Measurements from ENCODE around the gene RRP8.
A peak's percentile ranks its signal among the peaks of the same experiment; 100 is the strongest.

The RRP8 gene

DNA sequence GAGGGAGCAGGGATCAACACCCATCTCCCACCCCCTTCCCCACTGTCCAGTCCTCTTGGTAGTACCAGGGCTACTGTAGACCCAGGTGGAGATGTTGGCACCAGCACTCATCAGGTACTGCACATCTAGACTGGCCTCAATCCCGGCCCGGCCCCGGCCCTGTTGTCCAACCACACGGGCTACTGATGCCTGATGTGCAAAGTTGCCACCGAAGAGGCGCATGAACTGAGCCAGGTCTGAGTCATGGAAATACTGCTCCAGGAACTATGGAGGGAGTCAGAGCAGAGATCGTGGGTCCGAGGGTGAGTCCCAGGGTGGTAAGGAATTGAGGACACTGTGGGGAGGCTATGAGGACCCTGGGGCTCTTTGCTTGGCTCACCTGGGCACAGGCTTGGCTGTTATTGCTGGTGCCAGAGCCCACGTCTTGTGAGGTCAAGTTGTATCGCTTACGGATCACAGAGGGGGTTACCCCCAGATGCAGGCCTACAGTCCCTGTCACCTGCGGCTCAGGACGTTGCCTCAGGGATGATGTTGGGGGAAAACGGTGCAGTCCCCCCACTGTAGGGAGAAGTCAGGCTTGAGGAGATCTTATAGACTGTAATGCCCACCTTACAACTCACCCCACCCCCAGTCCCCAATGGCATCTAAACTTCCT is 13.3 kb upstream of the RRP8 start:
- no peak for DNase-seq

DNA sequence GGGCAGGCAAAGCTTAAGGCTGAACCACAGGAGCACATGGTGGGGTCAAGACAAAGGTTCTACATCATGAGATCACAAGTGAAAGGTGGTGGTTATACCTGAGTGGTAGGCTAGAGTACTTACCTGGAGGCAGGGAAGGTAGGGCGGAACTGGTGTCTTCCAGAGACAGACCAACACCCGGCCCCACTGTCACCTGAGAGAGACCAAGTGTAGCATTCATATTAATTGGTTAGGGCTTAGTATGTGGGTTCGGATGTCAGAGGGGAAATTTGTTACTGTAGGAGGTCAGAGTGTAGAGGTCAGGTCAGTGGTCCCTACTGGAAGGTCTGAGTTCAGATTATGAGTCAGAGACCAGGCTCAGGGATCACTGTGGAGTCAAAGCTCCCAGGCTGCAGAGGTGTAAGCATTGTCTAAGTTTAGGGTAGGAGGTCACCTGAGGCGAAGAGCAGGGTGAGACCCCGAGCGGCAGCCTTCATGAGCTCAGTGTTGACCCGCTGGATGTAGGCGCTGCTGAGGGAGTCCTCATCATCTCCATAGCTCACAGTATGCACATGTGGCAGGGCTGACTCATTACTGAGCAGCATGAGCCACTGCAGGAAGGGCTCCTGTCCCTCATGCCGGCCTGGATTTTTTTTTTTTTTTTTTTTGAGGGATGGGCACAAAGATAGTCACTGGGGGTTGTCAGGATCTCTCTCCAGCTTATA is 12.6 kb upstream of the RRP8 start:
- DNase-seq, result no peak

DNA sequence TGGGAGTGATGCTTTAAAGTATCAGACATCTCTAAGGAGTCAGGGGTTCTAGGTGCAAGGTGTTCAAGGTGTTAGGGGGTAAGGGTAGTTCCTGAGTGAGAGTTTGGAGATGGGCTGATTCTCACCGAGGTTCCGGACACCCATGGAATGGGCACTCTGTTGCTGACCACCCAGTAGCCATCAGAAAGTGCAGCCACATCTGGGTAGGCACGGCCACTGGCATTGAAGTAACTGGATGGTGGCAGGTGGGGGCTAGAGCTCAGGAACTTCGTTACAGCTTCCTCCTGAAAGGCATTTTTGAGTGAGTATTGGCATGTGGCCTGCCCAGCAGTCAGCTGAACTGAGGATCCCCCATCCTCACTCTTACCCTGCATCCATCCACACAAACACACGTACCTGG is 11.6 kb upstream of the RRP8 start:
- no peak for DNase-seq

DNA sequence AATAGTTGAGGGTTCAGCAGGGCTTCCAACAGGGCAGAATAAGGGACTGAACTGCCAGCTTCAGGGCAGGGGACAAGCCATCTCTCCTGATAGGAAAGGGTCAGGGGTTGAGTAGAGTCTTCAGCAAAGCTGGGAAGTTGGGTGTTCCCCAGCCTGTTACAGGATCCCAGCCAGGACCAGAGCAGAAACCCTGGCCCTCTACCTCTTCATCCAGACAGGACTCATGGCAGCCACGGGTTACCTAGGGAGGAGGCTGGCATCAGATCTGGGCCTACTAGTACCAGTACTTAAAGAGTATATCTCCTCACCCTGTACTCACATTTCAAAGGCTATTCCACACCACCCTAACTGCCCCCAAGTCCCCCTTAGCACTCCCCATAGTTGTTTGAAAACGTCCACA is 11.0 kb upstream of the RRP8 start:
- DNase-seq, result no peak

DNA sequence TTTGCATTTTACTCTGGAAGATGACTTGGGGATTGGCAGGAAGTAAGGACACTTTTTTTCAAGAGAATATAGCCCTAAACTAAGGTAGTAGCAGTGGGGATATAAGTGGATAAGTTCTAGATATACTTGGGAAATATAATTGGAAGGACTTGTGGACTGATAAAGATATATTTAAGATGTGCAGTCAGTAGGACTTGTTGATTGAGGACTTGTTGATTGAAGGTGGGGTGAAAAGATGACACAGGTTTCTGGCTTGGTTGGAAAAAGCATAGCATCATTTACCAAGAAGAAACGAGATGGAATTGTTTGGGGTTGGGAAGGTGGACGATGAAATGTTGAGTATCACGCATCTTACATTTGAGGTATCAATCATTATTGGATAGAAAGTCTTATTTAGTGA is 10.1 kb upstream of the RRP8 start:
- DNase-seq, result no peak

DNA sequence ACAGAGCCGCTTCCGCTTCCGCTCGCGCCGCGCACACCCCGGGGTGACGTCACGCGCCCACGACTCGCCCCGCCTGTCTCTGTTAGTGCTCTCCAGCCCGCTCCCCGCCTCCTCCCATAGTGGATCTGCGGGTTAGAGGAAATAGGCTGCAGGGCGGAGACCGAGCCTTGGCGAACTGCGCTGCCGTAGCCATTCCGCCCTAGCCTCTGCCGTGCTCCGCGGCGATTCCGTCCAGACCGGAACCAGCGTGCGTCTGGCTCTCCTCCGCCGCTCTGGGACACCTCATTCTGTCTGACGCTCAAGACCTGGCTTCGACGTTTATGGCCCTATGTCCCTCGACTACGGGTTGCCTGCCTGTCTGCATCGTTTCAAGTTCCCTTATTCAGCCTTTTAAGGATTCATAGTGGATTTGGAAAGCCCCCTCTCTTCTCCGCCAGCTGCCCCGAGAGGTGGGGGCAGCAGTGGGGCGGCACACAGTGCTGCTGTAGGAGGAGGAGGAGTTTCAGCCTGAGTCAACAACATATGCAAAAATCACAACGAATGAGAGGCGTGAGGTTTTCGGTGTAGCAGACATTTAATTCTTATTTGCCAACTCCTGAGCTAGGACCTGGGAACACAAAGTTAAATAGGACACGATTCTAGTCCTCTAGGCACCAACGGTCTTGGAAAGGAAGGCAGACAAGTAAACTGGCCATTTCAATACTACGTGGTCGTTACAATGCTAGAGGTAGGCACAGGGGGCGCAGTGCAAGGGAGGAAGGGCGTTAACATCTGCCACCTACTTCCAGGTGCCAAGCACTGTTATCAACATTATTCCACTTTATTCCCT is 9.0 kb upstream of the RRP8 start, which contains the start of gene TAF10:
Gene TAF10 (minus strand): TSS at position 4 of the 829 bp plus-strand sequence. CDS start 27 bp downstream, outside the sequence.
- DNase-seq, result peak; percentile 98

DNA sequence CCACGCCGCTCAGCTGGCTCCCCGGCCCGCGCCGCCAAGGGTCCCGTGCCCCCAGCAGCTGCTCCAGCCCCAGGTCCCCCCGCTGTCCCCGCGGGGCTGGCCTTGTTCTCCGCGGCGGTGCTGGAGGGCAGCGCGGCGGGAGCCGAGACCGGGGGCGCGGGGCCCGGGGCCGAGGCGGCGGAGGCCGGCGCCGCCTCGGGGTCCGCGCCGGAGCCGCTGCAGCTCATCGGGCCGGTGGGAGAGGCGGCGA is 8.5 kb upstream of the RRP8 start:
- DNase-seq, result no peak

DNA sequence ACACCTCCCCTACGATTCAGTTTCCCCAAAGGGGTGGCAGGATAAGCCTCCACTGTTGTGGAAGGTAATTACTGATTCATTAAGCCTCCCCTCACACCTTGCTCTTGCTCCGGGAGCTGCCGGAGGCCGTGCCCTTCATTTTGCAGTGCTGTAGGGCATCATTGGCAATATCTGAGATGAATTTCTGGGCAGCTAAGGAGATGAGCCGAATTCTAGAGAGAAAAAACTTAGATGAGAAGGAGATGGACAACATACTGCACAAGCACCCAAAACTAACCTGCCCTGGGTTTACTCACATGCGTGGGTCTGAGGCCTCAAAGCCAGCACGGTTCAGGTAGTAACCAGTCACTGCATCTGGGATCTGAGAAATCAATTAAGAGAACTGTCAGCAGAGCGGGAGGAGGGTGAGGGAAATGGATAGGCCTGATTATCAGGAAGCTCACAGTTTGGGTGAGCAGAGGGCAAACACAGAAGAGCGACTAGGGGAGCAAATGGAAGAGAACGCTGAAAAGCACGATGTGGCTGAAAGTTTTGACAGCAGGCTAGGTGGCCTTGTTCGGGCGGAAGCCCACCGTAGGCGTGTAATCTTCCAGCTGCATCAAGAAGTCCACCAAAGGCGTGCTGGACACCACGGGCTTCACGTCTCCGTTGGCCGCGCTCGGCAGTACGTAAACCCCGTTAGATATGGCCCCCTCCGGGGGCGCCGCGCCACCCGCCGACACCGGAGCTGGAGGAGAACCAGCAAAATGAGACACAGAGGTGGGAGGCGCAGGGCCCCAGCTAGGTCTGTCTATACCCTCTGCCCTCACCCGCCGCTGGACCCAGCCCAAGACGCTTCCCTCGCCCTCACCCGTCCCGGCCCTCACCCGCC is 7.9 kb upstream of the RRP8 start:
- peak; percentile 11 for DNase-seq

DNA sequence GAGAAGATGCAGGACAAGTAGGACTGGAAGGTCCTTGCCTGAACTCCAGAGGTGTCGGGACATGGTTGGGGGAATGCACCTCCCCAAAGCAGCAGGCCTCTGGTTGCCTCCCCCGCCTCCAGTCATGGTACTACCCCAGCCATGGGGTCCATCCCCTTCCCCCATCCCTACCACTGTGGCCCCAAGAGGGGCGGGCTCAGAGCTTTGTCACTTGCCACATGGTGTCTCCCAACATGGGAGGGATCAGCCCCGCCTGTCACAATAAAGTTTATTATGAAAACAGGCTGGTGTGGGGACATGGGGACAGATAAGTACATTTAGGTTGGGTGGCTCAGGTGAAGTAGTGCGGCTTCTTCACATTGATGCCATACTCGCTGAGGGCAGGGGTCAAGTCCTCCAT is 7.2 kb upstream of the RRP8 start:
- DNase-seq, result no peak

DNA sequence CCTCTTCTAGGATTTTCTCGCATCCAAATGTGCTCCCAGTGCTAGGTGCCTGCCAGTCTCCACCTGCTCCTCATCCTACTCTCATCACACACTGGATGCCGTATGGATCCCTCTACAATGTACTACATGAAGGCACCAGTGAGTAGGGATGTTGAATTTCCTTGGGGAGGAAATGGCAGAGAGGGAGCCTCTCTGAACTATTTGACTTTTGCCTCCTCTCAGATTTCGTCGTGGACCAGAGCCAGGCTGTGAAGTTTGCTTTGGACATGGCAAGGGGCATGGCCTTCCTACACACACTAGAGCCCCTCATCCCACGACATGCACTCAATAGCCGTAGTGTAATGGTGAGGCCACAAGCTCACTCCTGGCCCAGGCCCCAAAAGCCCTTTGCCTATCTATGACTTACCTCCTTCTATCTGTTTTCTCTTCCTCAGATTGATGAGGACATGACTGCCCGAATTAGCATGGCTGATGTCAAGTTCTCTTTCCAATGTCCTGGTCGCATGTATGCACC is 6.1 kb upstream of the RRP8 start:
- DNase-seq, result no peak

DNA sequence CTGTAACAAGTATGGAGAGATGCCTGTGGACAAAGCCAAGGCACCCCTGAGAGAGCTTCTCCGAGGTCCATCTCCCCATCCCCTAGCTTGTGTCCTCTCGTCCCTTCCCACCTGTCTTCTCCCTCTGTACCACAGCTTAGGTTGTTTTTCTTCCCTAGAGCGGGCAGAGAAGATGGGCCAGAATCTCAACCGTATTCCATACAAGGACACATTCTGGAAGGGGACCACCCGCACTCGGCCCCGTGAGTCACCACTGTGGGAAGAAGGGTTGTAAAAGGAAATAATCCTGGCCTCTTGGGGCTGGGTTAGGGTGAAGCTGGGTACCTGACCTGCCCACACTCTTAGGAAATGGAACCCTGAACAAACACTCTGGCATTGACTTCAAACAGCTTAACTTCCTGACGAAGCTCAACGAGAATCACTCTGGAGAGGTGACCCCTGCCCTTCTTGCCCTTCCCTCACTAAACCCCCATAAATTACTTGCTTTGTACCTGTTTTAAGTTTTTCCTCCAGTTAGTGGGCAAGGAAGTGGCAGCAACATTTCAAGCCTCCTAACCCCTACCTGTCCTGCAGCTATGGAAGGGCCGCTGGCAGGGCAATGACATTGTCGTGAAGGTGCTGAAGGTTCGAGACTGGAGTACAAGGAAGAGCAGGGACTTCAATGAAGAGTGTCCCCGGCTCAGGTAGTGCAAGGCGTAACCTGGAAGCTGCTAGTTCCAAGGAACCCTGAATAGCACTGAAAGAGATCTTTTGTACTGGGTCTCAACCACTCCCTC is 5.5 kb upstream of the RRP8 start:
- DNase-seq, result no peak

DNA sequence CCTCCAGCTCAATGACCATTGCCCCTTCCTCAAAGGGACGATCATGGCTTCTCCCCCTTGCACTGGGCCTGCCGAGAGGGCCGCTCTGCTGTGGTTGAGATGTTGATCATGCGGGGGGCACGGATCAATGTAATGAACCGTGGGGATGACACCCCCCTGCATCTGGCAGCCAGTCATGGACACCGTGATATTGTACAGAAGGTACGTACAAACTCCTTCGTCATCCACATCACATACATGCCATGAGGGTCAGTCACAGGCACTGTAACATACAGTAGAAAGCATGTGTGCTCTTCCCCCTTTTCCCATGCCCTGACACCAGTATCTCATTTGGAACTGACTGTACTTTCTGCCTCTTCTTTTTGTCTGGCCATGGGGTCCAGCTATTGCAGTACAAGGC is 4.6 kb upstream of the RRP8 start:
- no peak for DNase-seq

DNA sequence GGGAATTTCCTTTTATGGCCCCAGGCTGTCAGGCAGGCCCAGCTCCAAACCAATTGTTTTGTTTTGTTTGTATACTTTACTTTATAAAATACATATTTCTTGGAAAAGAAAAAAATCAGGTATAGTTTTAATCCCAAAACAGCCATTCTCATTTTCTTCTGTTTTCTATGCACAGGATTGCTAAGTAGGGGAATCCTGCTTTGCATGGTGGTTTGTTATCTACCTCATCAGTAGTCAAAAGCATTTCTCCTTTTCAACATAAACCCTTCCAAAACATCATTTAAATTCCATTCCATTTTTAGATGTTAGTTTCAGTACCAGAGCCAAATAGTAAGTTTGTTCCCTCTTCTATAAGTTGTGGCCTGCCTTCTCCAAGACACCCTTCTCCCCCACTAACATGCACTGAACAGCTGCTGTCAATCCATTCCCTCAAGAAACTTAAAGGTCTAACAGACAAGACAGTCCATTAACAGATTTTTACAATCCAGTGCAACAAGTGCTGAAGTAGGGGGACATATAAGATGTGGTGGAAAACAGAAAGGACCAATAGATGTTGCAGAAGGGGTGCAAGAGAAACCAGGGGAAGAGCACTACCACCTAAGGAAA is 3.9 kb upstream of the RRP8 start:
- no peak for DNase-seq

DNA sequence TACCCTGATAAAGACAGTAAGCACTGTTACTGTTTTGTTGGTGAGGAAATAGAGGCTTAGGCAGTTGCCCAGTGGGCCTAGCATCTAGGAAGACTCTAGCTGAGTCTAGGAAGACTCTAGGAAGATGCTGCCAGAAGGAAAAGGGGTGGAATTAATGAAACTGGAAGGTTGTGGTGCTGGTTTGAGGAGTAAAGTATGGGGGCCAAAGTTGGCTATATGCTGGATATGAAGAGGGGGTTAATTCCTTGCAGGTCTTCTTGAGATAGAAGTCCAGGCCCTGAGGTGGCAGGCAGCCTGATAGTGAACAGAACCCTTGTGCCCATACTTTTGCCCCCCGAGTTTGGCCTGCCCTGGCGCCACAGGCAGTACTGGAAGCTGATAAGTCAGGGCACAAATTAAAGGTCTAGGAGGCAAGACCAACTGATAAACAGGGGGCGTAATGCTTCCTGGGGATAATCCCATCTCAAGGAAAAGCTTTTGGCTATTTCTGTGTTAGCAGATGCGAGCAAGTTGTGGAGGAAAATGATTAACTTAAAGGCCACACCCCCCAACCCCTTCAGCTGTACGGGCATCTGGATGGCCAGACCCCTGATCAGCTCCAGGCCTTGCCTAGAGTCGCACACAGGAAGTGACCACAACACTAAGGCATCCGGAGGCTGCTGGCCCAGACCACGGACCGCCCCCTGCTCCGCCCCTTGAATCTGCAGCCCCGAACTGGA is 3.2 kb upstream of the RRP8 start:
- peak; percentile 74 for DNase-seq

DNA sequence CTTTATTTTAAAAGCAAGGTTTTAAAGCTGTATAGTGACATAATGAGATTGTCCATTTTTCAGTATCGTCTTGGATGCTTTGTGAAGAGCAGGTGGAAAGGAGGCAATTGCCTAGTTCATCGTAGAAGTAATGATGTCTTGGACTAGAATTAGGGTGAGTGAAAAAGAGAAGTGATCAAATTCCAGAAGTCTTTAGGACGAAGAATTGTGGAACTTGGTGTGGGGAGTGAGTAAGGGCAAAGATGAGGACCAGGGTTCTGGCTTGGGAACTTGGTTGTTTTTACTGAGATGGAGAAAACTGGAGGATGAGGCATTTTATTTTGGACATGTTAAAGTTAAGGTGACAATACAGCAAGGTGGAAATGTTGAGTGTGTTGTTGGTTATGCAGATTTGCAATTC is 1.4 kb upstream of the RRP8 start:
- DNase-seq, result peak; percentile 47

DNA sequence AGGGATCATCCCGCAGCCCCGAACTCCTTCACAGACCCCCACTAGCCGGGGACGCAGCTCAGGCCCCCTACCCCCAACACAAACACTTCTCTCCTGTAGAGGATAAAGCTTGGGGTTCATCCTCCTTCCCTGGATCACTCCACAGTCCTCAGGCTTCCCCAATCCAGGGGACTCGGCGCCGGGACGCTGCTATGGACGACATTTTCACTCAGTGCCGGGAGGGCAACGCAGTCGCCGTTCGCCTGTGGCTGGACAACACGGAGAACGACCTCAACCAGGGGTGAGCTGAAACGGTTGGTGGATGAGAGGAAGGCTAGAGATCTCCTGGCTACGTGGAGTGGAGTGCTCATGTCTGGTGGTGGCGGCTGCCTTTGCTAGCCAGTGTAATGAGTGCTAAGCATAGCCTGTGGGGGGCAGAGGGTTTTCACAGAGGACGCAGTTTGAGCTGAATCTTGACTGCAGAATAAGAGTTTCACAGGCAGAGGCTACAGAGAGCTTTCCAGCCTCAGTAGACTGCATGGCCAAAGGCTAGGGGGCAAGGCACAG is 738 bp upstream of the RRP8 start:
- DNase-seq, result peak; percentile 38

DNA sequence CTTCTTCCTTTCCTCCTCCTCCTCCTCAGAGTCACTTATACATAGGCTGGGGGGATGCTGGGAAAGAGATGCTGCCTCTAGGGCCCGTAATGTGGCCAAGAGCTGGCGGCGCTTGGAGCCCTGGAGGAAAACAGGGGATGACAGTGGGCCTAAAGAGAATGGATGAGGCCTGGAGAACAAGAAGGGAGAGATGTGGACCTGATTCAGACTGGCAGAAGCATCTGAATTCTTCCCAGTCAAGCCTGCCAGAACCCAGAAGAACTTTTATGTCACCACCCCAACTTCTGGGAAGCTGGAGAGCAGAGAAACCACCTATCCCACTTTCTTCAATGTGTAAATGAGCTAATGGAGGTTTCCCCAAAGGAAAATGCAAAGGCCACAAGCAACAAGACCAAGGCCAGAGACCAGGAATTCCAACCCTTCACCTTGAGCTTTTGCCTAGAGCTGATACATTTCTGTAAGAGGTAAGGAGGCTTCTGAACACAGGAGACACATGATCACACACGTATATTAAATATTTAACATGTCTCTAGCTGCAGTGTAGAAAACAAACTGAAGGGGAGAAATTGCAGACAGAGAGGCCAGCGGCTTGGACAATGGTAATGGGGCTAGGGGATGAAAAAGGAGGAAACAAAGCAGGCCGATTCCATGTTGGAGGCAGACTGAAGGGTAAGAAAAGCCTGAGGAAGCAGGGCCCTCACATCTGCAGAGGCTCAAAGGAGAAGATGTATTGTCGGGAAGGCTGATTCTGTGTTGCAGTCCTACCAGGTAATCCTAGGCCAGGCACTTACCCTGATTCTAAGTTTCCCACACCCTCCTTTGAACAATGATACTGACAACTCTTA is 1.1 kb downstream of the RRP8 start:
- no peak for DNase-seq

DNA sequence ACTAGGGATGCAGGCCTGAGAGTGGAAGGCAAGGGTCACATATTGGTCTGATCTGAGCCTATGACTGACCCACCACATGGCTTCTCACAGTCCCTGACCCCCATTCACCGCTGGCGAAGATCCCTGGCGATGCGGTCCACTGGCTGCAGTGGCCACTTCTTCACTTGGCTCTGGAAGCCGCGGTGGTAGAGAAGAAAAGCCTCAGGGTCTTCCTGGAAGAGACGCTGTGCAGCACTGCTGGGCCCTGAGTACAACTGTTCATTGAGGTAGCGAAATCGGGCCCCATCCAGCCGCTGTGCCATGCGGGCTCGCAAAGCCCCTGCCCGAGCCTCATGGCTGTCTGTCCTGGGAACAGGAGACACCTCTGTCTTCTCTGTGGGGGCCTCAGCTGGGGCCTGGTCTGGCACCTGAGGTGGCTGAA is 2.4 kb downstream of the RRP8 start:
- DNase-seq, result no peak

DNA sequence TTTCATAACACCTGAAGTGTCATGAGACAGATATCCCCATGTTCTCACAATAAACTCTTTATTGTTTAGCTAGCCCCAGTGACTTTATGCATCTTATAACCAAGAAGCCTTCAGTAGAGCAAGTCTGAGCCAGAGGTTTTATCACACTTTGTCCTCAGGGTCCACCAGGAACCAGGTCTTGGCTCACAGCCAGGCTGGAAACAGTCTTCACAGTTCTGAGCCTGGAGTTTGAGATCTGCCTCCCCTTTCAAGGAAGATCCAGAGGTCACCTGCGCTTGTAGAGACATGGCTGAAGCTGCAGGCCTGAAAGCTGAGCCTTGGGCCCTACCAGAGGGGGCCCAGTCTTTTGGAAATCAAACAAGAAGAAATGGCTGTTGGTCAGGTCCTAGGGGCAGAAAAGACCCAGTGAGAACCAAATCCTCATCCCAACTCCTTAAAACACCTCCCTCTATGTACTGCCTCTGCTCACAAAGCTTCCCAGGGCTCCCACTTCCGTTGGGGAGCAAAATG is 3.5 kb downstream of the RRP8 start:
- DNase-seq, result no peak

DNA sequence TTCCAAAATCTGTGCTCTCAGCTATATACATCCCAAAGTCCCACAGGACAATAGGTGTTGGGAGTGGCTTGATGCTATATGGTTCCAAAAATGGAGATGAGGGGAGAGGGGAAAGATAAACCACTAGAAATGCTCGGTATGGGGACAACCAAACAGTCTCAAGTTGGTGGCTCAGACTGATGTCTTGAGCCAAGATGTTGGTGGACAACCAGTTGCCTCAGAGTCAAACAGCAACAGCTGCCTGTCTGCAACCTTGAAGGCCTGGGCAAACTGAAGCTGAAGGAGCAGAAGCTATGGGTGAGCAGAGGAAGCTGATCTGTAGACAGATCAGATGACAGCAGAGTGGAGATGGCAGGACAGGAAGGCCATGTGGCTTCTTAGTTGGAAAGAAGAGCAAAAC is 4.0 kb downstream of the RRP8 start:
- DNase-seq, result no peak

Data from suppressor macrophage treated with lipopolysaccharide for 4 hours (primary cell).